ENCODE results near the gene DNAJC22.
A peak's percentile ranks its signal among the peaks of the same experiment; 100 is the strongest.
"Not testable (repeated sequence)": the region's sequence is repeated elsewhere in the genome, so short reads cannot be mapped to it uniquely, and the experiment has no call there.

DNAJC22 gene

DNA sequence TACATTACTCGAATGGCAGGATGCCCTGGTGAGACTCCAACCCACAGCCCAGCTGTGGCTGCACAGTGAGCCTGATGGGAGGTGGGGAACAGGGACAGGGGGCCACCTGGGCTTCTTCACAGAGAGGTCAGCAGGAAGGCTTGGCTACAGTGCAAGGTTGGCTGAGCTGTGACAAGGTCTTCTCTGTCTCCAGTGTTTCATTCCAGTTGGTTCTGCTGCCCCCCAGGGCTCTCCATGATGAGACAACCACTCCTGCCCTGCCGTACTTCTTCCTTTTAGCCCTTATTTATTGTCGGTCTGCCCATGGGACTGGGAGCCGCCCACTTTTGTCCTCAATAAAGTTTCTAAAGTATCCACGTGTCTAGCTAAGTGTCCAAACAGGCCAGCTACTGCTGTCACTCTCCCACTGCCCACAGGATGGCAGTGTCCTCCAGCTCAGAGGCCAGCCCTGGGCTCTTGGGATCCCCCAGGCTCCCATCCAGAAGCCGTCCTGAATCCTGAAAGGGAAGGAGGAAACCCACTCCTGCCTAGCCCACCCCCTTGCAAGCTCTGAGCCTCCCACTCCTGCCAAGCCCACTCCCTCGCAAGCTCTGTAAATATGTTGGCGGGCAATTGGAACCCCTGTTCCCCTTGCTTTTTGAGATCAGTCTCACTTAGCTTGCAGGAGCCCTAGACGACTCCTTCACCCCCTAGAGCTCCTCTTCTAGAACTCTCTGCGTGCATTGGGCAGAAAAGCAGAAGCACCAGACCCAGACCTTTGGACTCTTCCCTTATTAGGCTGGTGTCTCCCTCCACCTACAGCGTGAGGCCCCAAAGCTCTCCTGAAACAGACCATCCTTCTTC, 15.1 kb upstream of the DNAJC22 start:
- DNase-seq, result peak in 2 of 6 experiments; percentile 7 to 17

DNA sequence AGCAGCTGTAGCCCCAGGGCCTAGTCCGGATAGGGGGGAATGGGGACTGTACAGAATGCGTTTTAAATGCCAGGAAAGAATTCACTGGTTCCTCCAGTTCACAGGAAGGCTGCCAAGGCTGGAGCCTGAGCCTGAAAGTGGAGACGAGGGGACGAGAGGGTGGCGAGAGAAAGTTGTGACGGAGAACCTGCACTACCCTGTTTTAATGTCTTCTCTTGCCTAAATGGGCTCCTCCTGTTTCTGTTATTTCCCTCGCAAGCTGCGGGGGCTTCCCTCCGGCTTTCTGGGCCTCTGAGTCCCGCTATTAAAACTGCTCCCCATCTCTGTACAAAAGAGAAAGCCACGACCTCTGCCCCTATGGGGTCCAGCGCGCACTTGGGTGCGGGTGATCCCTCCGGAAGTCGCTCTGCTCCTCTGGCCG, 14.2 kb upstream of the DNAJC22 start:
- no peak for DNase-seq

- DNase-seq, result no peak
Measured at GRCh38 chr12:49332891-49333371, 13.8 kb upstream of the DNAJC22 start.

- not testable (repeated sequence) for DNase-seq
Measured at GRCh38 chr12:49333778-49334177, 12.9 kb upstream of the DNAJC22 start.

GRCh38 chr12:49334226-49334625, 12.5 kb upstream of the DNAJC22 start:
- no peak for DNase-seq

- no peak for DNase-seq
Measured at GRCh38 chr12:49334681-49335080, 12.0 kb upstream of the DNAJC22 start.

- DNase-seq, result peak in 1 of 6 experiments; percentile 39
Measured at GRCh38 chr12:49335118-49335954, 11.4 kb upstream of the DNAJC22 start.

GRCh38 chr12:49335955-49336644, 10.6 kb upstream of the DNAJC22 start:
- DNase-seq, result peak in 1 of 6 experiments; percentile 39

GRCh38 chr12:49336645-49337584, 9.8 kb upstream of the DNAJC22 start, which contains the start of gene C1QL4:
Gene C1QL4 (minus strand): TSS chr12:49337188. CDS start chr12:49336477, 711 bp downstream.
- peak; percentile 63 to 91 (median 85) for DNase-seq

DNA sequence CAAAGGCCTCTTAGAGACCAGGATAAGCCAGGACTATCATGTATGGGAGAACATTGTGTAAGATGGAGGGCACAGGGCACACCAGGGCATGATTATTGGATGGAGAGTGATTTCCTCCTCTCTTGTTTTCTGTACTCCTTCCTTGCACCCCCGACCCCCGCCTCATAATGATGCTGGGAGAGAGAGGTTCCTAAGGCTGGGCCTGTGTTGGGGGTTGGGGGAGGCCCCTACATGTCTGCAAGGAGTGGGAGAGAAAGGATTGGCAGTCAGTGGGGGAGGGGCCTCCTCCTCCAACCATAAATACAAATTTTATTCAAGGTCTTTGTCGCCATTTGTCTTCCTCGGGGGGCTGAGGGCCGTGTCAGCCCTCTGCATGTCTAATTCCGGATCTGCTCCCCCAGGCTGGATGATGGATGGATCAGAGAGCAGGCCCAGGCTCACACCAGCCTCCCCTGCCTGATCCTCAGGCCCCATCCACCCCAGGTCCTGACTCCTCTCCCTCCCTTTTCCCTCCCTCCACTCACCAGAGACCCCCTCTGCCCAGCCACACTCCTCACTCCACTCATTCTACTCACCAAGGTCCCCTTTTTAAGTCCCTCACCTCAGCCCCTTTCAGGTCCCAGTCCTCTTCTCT, 7.7 kb upstream of the DNAJC22 start:
- DNase-seq, result no peak

- no peak for DNase-seq
Measured at GRCh38 chr12:49339464-49339861, 7.2 kb upstream of the DNAJC22 start.

DNA sequence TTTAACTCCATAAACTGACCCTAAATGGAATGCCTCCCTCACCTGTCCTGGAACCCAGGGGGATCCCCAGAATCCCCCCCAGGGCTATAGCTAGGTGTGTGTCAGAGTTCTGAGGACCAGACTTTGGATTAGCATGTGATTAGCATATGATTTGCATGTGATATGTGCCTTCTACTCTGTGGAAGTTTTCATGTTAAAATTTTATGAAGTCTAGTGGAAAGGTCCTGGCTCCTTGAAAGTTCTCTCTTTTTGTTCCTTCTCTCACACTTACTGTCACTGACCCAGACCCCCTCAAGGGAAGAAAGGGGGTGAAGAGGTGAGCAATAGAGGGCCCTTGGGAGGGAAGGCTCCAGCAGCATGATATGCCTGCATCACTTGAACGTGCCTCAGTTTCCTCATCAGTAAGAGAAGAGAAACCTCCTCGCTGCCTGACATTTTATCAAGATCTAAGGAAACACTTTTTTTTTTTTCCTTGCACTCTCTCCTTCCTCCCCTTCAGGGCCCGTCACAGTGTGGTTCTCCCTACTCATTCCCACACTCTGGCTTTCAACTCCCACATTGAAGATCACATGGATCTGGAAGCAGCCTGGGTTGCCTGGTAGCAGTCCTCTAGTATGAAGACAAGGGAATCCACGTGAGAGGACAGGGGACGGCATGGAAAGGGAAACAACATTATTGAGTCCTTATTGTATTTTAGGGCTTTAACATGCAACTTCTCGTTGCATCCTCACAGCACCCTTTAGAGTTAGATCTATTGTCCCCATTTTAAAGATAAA, 6.4 kb upstream of the DNAJC22 start:
- DNase-seq, result no peak

- DNase-seq, result no peak
Measured at GRCh38 chr12:49340971-49341776, 5.5 kb upstream of the DNAJC22 start.

GRCh38 chr12:49341777-49342065, 5.0 kb upstream of the DNAJC22 start:
- no peak for DNase-seq

GRCh38 chr12:49342066-49342913, 4.4 kb upstream of the DNAJC22 start:
- DNase-seq, result peak; percentile 18 to 70 (median 60)

DNA sequence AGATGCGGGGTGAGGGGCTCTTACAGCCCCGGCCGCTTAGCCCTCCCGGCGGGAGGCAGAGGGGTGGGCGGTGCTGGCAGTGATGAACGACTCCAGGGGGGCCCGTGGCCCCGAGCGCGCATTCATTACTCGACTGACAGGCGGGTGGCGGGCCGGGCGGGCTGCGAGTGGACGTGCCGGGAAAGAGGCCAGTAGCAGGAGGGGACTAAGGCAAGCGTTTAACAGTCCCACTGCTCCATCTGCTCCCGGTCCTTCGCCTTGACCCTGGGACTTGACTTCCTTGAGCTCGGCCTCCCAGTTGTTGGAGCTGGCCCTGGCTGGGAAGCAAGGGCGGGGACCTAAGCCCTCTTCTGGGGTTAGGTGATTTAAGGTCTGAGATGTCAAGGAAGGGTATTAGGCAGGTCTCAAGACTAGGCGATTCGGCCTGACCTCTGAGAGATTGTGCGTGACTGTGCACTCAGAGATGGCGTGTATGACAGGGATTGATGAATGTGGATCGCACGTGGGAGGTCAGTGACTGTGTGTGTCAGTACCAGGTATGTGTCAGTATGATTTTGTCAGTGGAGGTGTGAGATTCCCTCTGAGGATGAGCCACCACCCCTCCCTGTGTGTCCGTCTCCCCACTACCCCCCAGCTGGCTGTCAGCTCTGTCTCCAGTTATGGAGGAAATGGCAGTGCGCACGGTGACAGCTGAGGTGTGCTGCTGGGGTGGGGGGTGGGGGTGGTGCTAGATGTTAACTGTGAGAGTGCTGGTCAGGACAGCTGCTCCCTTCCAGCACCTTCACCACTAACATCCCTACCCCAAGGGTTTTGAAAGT, 3.6 kb upstream of the DNAJC22 start:
- peak in 2 of 6 experiments; percentile 21 to 40 for DNase-seq

GRCh38 chr12:49344486-49345050, 2.1 kb upstream of the DNAJC22 start:
- DNase-seq, result no peak

Data from stimulated activated naive CD4-positive, alpha-beta T cell (primary cell).